SK-MEL-5 (cell line): ENCODE data around the gene LRRC57. TPM values are rescaled to one million over a fixed set of nuclear protein-coding genes. Genes with fewer than 3 reads are reported as not detected.

Experiments
- DNase-seq: peaks from one replicate; pipeline ENCODE4 v3.0.0-alpha.2; 2016; ENCODE audit warnings: low read depth, low spot score
- in situ Hi-C: cut with HindIII; loops from 2 replicates; pipeline ENCODE4 v1.10.0; 2016; ENCODE audit warnings: low sequenced_read_pairs, high pct_unique_total_duplicates, low pct_unique_long_range_greater_than_20kb
- polyA plus RNA-seq, 2 experiments: library from polyadenylated mRNA; depleted of rRNA; stranded (reverse); fragments of >200 nt; gene quantifications; 2 replicates each; pipeline ENCODE4 v1.2.3, GENCODE V29; 2015
- total RNA-seq: library from RNA; depleted of rRNA; stranded (reverse); fragments of >200 nt; shearing (Covaris generic); gene quantifications from 2 replicates; pipeline ENCODE4 v1.2.3, GENCODE V29; 2014; rRNA removed

LRRC57 gene
- total RNA-seq, result 11.3 and 12.5 TPM in 2 replicates
- 15.8 and 16.8 TPM in 2 replicates for polyA plus RNA-seq (2015; cell fraction: cytosol; rRNA removed)
- 14.0 and 18.1 TPM in 2 replicates for polyA plus RNA-seq (2015; cell fraction: nucleus; rRNA removed)

DNA sequence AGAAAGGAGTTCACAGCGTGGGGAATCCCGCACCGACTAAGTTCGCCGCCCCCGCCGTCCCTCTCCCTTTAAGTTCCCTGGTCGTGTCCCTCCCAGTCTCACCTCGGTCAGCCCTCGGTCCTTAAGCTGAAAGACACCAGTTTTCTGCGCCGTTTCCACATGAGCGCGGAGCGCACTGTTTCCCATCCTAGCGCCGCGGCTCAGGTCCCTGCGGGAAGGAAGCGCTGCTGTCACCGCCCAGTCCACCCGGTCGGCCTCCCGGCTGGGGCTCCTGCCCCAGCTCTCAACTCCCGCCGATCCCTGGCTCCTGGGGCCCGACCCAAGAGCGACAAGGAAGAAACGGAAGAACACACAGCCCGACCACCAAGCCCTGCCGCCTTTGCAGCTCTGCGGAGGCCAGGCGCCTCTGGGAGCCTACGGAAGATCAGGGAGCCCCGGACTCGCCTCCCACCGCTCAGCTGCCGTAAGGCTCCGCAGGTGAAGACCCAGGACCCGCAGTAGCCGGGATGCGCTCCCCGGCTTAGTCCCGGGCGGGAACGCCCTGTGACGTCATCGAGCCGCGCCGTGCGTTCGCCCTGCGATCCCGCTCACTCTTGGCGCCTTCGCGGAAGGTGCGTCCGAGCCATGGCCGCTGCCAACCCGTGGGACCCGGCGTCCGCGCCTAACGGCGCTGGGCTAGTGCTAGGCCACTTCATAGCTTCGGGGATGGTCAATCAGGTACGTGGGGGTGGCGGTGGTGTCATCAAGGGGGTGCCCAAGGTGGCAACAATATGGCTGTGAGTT, at the start of gene LRRC57, which contains the start of gene HAUS2:
LRRC57 (minus strand) TSS at position 545 of the 783 bp plus-strand sequence; CDS start at position 186, 359 bp downstream.
HAUS2 (plus strand) TSS at position 590 of the 783 bp plus-strand sequence; CDS start at position 625, 35 bp downstream.
- DNase-seq, result peak; percentile 81
- in situ Hi-C loops, result no loop called here

DNA sequence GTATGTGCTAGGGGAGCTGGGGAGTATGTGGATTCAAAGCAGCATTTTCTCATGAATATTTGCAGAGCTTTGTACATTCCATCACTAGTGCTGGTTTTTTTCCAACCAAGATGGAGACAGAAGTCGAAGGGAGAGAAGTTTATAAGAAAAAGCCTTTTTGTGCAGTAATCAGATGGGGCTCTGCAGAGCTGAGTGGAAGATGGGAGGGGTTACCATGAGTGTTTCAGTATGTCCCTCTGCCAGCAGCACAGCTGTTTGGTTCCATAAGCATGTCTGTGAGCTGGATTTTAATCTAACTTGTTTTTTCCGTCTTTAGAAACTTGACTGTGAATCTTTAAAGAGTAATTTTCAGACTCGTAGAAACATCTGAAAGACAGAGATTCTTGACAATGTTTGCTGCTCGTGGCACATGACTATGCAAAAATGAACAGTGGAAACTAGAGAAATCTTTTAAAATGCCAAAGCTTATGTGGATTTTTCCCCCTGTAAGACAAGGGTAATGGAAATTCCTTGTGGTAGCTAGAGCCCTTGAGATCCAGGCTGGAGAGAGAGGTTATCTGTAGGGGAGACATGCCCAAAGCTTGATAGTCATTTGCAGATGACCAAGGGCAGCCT, 47.1 kb upstream of the LRRC57 start:
- in situ Hi-C loops, result no loop called here
- no peak for DNase-seq

DNA sequence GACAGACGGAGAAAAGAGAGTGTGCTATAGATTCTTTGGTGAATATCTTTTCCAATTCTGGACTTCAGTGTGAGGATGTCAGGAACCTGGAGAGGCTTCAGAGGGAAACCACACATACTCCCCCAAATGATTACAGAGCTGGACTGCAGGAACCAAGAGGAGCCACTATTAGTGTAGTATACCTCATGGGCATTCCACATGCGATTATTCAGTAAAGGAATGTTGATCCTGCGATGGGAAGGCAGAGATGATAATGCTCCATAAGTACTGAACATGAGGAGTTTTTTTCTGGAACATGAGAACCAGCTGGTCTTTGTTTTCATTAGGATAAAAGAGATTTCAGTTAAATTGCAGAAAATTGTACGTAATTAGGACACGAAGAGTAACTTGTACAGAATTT, 45.5 kb upstream of the LRRC57 start:
- DNase-seq, result no peak
- in situ Hi-C loops, result no loop called here

DNA sequence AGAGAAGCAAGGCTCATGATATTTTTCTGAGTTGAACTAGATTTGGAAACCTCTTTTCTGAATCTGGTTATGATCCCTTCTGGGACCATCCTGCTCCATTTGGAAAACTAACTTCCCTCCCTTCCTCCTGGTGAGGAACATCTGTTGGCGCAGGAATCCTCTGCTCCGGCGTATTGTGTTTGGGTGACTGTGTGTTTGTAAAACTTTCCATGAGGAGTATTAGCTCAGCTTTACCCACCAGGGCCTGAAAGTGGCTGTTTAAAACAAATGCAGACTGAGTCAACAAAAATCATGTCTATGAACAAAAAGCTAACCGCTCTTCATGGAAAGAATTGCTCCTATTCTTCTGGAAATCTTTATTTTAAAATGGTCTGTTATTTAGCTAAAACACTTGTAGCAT, 44.5 kb upstream of the LRRC57 start:
- no peak for DNase-seq
- in situ Hi-C loops, result no loop called here

DNA sequence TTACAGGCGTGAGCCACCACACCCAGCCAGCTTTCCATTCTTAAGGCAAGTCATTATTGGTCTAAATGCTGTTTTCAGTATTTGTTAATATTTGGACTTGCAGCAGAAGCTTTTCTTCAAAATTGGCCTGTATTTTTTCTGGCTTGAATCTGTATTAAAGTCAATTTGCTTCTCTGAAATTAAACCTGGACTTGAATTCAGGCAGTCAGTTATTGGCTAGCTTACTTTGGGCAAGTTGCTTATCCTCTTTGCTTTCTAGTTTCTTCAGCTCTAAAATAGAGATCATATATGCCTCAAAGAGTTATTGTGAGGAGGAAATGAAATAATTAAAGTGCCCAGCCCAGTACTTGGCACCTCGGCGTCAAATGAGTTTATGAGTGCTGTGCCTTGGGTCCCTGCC, 44.1 kb upstream of the LRRC57 start:
- DNase-seq, result no peak
- in situ Hi-C loops, result no loop called here

DNA sequence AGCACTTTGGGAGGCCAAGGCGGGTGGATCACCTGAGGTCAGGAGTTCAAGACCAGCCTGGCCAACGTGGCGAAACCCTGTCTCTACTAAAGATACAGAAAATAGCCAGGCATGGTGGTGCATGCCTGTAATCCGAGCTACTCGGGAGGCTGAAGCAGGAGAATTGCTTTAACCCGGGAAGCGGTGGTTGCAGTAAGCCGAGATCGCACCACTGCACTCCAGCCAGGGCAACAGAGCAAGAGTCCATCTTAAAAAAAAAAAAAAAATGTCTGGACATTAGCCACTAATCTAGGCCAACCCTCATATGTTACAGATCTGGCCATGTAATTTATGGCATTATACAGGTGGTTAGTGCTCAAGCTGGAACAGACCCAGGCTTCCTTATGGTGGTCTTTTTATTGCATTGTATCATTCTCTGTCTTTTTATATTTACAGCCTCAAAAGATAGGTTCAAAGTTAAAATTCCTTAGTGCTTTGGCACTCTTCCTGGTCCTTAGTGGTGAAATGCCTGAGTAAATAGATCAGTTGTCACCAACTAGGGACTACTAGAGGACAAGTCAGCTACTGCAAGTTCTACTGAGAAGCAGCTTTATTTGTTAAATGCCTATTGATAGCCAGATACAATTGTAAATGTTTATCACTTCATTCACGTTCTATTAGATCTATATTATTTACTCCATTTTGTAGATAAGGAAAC, 42.8 kb upstream of the LRRC57 start:
- peak; percentile 41 for DNase-seq
- in situ Hi-C loops, result no loop called here

DNA sequence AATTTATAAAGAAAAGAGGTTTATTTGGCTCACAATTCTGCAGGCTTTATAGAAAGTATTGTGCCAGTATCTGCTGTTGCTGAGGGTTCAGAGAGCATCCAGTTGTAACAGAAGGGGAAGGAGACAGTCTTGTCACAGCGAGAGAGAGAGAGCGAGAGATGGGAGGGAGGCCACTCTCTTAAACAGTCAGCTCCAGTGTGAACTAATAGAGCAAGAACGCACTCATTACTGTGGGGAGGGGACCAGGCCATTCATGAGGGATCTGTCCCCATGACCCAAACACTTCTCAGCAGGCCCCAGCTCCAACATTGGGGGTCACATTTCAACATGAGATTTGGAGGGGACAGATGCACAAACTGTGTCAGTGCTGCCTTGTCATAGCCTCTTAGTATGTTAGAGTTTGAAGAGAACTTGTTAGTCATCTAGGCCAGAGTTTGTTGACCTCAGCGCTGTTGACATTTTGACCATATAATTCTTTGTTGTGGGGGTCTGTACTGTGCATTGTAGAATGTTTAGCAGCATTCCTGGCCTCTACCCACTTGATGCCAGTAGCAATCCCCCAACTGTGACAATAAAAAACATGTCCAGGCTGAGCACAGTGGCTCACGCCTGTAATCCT, 42.1 kb upstream of the LRRC57 start:
- DNase-seq, result no peak
- in situ Hi-C loops, result no loop called here

DNA sequence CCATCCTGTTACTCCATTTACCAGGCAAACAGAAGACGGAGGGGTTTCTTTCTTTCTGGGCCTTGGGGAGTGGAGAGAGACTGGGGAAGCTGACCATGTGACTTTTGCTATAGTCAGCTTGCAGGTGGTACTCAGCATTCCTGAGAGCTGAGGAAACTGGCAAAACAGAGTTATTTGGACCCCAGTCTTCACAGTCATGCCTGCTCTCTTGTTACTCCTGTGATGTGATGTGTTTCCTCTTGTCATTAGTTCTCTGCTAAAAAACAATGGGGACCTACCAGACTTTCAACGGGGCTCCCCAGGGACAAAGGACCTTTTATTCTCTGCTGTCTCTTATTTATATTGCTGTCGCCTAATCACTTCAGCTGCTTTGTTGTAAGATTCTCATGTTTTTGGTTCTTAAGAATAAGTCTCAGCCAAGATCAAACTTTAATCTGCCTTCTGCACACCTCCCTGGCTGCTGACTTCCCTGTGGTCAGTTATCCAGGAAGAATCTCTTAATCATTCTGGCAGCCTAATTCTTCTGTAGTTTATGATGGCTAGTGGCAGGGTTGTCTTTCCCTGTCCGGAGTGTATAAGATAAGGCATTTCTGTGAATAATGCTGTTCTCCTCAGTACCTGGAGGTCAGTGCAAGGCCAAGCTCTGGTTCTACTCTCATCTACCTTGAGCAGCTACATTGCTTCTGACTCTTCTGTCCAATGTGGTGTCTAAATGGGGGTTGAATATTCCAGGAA, 35.6 kb upstream of the LRRC57 start:
- peak; percentile 9 for DNase-seq
- in situ Hi-C loops, result no loop called here

DNA sequence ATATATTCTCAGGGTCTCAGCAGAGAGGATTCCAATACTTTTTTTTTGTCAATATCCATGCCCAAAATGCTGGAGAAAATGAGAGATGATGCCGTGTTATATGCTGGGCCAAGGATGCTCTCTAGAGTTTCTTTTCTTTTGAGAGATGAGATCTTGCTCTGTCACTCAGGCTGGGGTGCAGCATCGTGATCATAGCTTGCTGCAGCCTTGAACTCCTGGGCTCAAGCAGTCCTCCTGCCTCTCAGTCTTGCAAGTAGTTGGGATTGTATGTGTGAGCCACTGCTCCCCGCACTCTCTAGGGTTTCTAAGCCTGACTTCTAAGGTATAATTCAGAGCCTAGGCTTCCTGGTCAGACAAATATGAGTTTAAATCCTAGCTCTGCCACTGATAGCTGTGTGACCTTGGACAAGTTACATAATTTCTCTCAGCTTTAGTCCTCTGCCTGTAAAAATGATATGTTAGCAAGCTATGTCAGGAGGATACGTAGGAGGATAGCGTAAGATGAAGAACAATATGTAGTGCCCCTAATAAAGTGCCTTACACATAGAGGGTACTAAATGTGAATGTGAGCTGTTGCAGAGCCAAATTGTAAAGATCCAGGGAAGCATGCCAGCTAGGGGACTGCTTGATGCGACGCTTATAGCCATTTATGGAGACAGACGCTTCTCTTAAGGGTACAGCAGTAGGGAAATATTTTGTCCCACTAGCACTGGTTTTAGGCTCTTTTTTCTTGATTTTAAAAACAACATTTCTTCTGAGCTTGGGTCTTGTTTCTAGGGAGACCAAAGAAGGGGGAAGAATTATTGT, 34.2 kb upstream of the LRRC57 start:
- in situ Hi-C loops, result no loop called here
- DNase-seq, result no peak

DNA sequence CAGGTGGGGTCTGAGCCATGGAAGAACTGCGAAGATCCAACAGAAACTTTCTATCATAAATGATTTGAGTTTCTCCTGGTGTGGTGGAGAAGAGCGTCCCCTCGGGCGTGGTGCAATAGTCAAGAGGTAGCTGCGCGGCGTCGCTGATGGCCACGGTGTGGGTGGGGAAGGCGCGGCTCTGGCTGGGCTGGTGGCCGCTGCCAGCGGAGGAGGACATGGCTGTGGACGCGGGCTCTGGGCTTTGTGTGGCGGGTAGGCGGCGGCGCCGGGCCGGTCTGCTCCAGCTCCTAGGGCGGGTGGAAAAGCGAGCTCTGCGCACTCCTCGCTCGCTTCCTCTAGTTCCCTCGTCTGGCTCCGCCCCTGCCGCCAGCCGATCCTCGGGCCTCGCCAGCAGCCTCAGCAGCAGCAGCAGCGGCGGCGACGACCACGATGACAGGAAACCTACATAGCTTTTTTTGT, 32.7 kb upstream of the LRRC57 start:
- in situ Hi-C loops, result no loop called here
- DNase-seq, result peak; percentile 56

DNA sequence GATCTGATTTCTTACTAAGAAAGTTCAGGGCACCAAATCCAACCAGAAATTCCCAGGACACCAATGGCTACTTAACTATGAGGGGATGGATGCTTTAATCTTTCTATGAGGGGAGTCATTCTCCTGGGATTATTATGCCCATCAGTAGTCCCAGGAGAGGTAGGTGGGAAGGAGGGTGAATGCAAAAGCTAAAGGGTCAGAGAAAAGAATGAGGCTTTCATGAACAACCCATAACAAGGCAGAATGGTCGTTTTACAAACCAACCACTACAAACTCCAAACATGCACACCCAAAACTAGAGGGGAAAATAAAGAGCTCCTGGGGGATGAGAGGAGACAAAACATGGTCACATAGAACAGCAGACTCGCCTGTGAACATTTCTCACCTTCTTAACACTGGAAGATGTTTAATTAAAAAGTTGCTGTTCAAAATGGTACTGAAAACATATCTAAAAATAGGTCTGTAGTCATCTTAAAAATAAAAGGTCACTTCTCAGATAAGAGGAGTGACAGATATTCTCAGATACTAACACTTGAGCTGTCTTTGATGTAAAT, 30.5 kb upstream of the LRRC57 start:
- no peak for DNase-seq
- in situ Hi-C loops, result no loop called here

DNA sequence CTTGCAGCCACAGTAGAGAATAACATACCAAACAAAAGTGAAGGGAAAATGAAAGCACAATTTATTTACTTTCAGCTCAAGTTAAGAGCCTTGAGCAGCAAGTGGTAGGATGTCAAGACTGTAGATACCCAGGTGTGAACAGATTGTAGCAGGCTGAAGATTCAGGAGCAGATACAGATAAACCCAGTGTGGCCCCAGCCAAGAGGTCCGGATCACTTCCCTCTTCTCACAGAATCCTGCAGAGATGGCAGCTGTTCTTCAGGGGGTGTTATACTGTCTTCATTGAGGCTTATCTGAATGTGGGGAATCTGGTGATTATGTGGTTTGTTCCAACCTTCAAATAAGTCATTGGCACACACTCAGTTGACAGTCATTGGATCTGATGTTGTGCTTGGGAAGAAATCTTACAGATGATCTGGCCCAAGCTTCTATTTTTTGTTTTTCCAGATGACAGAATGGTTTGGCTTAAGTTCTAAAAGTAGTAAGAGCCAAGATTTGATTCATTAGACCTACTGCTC, 29.0 kb upstream of the LRRC57 start:
- no peak for DNase-seq
- in situ Hi-C loops, result no loop called here

DNA sequence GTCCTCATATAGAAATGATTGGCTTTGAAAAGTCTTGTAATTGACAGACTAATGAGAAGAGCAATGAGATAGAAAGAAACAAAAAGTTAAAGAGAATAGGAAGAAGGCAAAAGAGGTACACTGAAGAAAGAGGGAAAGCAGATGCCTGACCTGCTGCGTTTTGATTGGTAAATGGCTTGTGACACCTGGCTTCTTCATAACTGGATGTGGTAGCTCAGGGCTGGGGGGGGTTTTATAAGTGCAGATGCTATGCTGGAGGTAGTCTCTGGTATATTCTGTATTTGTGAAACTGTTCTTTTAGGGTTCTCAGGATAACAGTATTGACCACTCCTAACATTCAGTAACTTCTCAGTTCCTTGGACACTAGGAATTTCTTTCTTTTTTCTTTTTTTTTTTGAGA, 28.2 kb upstream of the LRRC57 start:
- DNase-seq, result no peak
- in situ Hi-C loops, result no loop called here

DNA sequence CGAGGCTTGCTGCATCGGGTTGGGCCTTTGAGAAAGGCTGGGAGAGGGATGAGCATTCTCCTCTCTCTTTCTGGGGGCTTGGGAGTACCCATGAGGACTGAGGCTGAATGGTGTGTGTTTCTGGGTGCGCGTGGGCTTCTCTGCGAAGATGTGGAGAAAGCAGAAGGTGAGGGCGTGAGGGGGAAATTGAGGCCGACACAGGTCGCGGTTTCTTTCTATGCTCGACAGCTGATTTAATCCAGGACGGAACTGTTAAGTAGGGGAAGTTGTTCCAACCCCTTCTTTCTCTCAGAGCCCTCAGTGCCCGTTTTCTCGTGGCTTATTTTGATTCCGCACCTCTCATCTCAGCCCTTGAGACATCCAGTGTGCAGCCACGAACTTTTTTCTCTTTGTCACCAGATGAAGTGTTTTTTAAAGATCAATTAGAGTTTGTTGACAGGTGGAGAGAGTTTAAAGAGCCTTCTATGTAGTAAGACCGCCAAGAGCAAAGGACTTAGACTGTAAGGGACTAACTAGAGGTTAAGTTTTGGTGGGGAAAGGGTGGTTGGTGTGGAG, 27.5 kb upstream of the LRRC57 start:
- no peak for DNase-seq
- in situ Hi-C loops, result no loop called here

DNA sequence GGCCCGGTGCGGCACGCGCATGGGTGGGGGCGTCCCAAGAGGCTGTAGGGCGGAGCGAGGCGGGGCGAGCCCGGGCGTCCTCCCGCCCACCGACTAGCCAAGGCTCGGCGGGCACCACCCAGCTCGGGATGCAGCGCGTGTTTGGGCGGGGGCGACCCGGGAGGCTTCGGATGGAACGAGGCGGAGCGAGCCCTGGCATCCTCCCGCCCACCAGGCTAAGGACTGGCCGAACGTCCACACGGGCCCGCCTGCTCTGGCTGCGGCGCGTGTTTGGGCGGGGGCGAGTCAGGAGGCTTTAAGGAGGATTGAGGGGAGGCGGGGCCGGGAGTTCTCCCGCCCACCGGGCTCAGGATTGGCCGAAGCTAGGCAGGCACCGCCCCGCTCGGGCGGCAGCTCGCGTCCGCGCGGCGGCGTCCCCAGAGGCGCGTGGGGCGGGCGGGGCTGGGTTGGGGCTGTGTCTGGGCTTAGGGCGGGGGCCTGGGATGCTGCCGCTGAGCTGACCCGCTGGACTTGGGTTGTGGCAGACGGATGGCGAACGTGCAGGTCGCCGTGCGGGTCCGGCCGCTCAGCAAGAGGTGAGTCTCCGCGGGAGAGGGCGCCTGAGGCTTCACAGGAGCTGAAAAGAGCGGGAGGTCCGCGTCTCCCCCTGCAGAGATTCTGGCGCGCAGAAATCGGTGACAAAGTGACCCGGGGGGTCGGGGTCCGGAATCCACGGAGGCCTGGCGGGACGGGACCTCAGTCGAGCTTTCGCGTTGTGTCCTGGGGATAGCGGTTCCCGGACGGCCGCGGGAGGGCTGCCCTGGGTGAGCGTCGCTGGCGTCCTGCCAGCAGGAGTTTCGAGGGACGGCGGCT, 26.8 kb upstream of the LRRC57 start, which contains the start of gene STARD9:
STARD9 (plus strand) TSS at position 419 of the 852 bp plus-strand sequence; CDS start at position 529, 110 bp downstream.
- in situ Hi-C loops, result no loop called here
- peak; percentile 98 for DNase-seq
